Fibroblast of villous mesenchyme (primary cell): Measurements from ENCODE around the gene MPG. TPM values are rescaled to one million over a fixed set of nuclear protein-coding genes. Genes with fewer than 3 reads are reported as not detected.

ENCODE experiments used
- DNase-seq: peaks from one replicate; pipeline ENCODE4 v3.0.0-alpha.2; 2010; ENCODE audit warnings: low read depth
- H3K4me3 ChIP-seq: 2 replicates; pipeline ENCODE4 v1.5.1; 2011; ENCODE audit warnings: low read depth, mild to moderate bottlenecking, low read length
- total RNA-seq: library from RNA; depleted of rRNA; stranded (reverse); fragments of >200 nt; gene quantifications from 2 replicates; pipeline ENCODE4 v1.2.3, GENCODE V29; 2012
- TF ChIP-seq, protein P1 (sequence below): IDR thresholded peaks from 2 replicates; pipeline ENCODE4 v1.5.1; 2012; ENCODE audit warnings: low read depth, mild to moderate bottlenecking, low read length; ENCODE audit not compliant: insufficient read depth

Gene MPG
- total RNA-seq, 1 donor = 161 TPM

- DNase-seq = no peak
- no peak overlapping the region for H3K4me3 ChIP-seq
- TF ChIP-seq, protein P1, sequence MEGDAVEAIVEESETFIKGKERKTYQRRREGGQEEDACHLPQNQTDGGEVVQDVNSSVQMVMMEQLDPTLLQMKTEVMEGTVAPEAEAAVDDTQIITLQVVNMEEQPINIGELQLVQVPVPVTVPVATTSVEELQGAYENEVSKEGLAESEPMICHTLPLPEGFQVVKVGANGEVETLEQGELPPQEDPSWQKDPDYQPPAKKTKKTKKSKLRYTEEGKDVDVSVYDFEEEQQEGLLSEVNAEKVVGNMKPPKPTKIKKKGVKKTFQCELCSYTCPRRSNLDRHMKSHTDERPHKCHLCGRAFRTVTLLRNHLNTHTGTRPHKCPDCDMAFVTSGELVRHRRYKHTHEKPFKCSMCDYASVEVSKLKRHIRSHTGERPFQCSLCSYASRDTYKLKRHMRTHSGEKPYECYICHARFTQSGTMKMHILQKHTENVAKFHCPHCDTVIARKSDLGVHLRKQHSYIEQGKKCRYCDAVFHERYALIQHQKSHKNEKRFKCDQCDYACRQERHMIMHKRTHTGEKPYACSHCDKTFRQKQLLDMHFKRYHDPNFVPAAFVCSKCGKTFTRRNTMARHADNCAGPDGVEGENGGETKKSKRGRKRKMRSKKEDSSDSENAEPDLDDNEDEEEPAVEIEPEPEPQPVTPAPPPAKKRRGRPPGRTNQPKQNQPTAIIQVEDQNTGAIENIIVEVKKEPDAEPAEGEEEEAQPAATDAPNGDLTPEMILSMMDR = no peak
Measured at GRCh38 chr16:100989-101388, 23.0 kb downstream of the MPG start.

- no peak for DNase-seq
- H3K4me3 ChIP-seq = no peak overlapping the region
Measured at GRCh38 chr16:101586-101985, 23.6 kb downstream of the MPG start.

DNA sequence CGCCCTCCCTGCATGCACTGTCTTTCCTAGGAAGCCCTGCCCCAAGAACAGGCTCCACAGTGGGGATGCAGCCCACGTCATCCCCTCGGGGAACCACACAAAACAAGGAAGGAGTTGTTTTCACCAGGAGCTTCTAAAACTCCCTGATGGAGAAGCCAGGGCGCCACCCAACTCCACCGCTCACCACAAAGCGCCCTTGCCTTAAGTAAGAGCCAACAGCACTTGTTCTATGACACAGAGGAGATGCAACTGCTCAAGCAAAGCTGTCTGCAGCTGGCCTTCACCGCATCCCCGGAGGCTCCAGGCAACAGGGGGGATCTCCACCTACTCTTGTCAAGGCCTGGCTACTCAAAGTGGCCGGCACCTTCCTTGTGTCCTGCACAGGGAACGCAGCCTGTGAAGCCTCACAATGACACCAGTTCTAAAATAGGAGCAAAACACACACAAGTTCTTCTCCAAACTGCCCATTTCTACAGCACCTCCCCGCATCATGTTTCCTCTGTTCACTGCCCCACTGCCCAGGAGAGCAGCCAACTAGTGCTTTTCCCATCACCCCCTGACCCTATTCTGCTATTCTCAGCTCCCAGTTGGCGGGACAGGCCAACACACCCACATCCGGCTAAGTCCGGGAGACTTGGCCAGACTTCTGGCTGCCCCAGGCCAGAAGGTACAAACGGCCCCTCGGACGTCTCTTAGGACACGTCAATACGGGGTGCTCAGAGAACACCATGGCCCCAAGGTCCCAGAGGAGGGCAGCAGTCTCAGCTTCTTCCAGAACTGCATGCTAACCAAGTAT is 24.2 kb downstream of the MPG start:
- TF ChIP-seq, protein P1 = no peak
- no peak overlapping the region for H3K4me3 ChIP-seq
- peak; percentile 75 for DNase-seq

More at GRCh38 chr16:101586-101985, 23.6 kb downstream of the MPG start:
- TF ChIP-seq, protein P1 = no peak

GRCh38 chr16:104355-104754 is 26.3 kb downstream of the MPG start:
- DNase-seq = no peak
- TF ChIP-seq, protein P1 = no peak
- no peak overlapping the region for H3K4me3 ChIP-seq

DNA sequence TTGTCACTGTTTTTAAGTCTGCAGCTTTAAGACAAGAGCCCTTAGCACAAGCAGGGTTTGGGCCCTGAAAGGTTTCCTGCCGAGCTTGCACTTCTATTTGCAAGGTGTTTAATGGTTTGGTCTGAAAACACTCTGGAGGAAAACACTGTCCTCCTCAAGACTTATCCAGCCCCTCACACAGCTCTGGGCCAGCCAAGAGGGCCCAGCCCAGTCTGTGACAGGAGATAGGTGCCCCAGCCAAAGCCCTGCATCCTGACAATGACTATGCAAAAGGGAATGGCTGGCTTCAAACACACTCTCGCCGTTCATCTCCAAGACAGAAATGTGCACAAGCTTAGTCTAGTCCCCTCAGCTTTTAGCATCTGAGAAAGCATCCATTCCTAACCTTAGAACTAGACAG is 26.9 kb downstream of the MPG start:
- no peak for DNase-seq
- TF ChIP-seq, protein P1 = no peak
- H3K4me3 ChIP-seq = no peak overlapping the region

- no peak for DNase-seq
- TF ChIP-seq, protein P1 = no peak
- no peak overlapping the region for H3K4me3 ChIP-seq
Measured at GRCh38 chr16:105521-105920, 27.5 kb downstream of the MPG start.

GRCh38 chr16:106623-107324 is 28.7 kb downstream of the MPG start:
- peak; percentile 84 for DNase-seq
- TF ChIP-seq, protein P1 = peak; percentile 79
- H3K4me3 ChIP-seq = no peak overlapping the region
